IMR-90 (cell line): ENCODE data around the gene MNT. TPM values are rescaled to one million over a fixed set of nuclear protein-coding genes. Genes with fewer than 3 reads are reported as not detected.
A peak's percentile ranks its signal among the peaks of the same experiment; 100 is the strongest.

Experiments used
- ATAC-seq: fragments of 200-7000 bp; cut with Tn5 transposase; 2 replicates; pipeline ENCODE4 v1.9.1; 2020; ENCODE audit warnings: low read depth, mild to moderate bottlenecking, moderate library complexity
- BruUV-seq: library from RNA; stranded (reverse); fragments of 400-500 nt; replicated peaks from 2 replicates; lab custom pipeline; 2021; lab: Mats Ljungman, UMichigan
- CTCF ChIA-PET: fragments of 300-600 bp; formaldehyde crosslinking; extraction: SDS; loops from one replicate; lab custom pipeline; 2021; ENCODE audit warnings: antibody characterized with exemption; lab: Yijun Ruan, JAX
- POLR2A ChIA-PET: fragments of 300-600 bp; sonication (Branson Sonifier 250); formaldehyde crosslinking; loops from one replicate; lab custom pipeline; 2022; ENCODE audit warnings: antibody characterized with exemption; ENCODE audit not compliant: unreplicated experiment; lab: Charles Lee
- DNase-seq: peaks from one replicate; pipeline ENCODE4 v3.0.0; 2013
- H2AFZ ChIP-seq: replicated peaks from 2 replicates; pipeline ENCODE3; 2013; ENCODE audit warnings: low read length, mild to moderate bottlenecking; ENCODE audit not compliant: poor library complexity
- H2AK5ac ChIP-seq: 2 replicates; pipeline ENCODE4 v1.6.1; 2013; ENCODE audit warnings: low read depth, low read length, inconsistent platforms
- H2AK9ac ChIP-seq: replicated peaks from 2 replicates; pipeline ENCODE3; 2013; ENCODE audit warnings: mild to moderate bottlenecking, low read depth, low read length, moderate library complexity; ENCODE audit not compliant: poor library complexity
- H2BK120ac ChIP-seq: 2 replicates; pipeline ENCODE4 v1.6.1; 2013; ENCODE audit warnings: low read depth, low read length, inconsistent platforms
- H2BK15ac ChIP-seq: 3 replicates; pipeline ENCODE4 v1.6.1; 2013; ENCODE audit warnings: low read depth, low read length, inconsistent platforms
- H2BK20ac ChIP-seq: 2 replicates; pipeline ENCODE4 v1.6.1; 2013; ENCODE audit warnings: low read depth, mild to moderate bottlenecking, inconsistent platforms, low read length, moderate library complexity
- H2BK5ac ChIP-seq: 2 replicates; pipeline ENCODE4 v1.6.1; 2013; ENCODE audit warnings: mild to moderate bottlenecking, low read depth, low read length, inconsistent platforms; ENCODE audit not compliant: poor library complexity, severe bottlenecking
- H3K14ac ChIP-seq: replicated peaks from 2 replicates; pipeline ENCODE4 v1.6.1; 2013; ENCODE audit warnings: low read depth, low read length, inconsistent platforms
- H3K18ac ChIP-seq: 2 replicates; pipeline ENCODE4 v1.6.1; 2013; ENCODE audit warnings: low read depth, low read length, control low read depth
- H3K23ac ChIP-seq: 2 replicates; pipeline ENCODE4 v1.6.1; 2013; ENCODE audit warnings: low read depth, low read length, inconsistent platforms
- H3K27ac ChIP-seq: 2 replicates; pipeline ENCODE4 v1.5.1; 2013; ENCODE audit warnings: mild to moderate bottlenecking, control low read depth, low read length; ENCODE audit not compliant: insufficient read depth
- H3K27me3 ChIP-seq: 2 replicates; pipeline ENCODE4 v1.6.1; 2013; ENCODE audit warnings: low read length; ENCODE audit not compliant: control insufficient read depth, insufficient read depth
- H3K36me3 ChIP-seq: 2 replicates; pipeline ENCODE4 v1.6.1; 2013; ENCODE audit warnings: low read length, mixed read lengths; ENCODE audit not compliant: control insufficient read depth, insufficient read depth
- H3K4ac ChIP-seq: 2 replicates; pipeline ENCODE4 v1.6.1; 2013; ENCODE audit warnings: low read depth, low read length, inconsistent platforms
- H3K4me1 ChIP-seq: 2 replicates; pipeline ENCODE4 v1.6.1; 2013; ENCODE audit warnings: low read length, mixed read lengths; ENCODE audit not compliant: control insufficient read depth, insufficient read depth
- H3K4me2 ChIP-seq: 2 replicates; pipeline ENCODE4 v1.6.1; 2013; ENCODE audit warnings: low read depth, mild to moderate bottlenecking, control low read depth, low read length, moderate library complexity
- H3K4me3 ChIP-seq: 2 replicates; pipeline ENCODE4 v1.5.1; 2013; ENCODE audit warnings: low read depth, mild to moderate bottlenecking, control low read depth, low read length, moderate library complexity; ENCODE audit not compliant: insufficient read depth
- H3K56ac ChIP-seq: 2 replicates; pipeline ENCODE4 v1.6.1; 2013; ENCODE audit warnings: low read length, inconsistent platforms; ENCODE audit not compliant: insufficient read depth; ENCODE audit errors: extremely low read depth
- H3K79me1 ChIP-seq, 2 experiments: 2 replicates each; pipeline ENCODE4 v1.6.1; 2013; ENCODE audit warnings: low read length in 2 of 2, inconsistent platforms in 1 of 2, low read depth in 1 of 2
- H3K9ac ChIP-seq: 2 replicates; pipeline ENCODE4 v1.6.1; 2013; ENCODE audit warnings: low read depth, low read length, control low read depth
- H3K9me1 ChIP-seq: 2 replicates; pipeline ENCODE4 v1.6.1; 2013; ENCODE audit warnings: low read length, inconsistent platforms; ENCODE audit not compliant: insufficient read depth
- H3K9me3 ChIP-seq: 2 replicates; pipeline ENCODE4 v1.6.1; 2013; ENCODE audit warnings: low read length; ENCODE audit not compliant: control insufficient read depth, insufficient read depth
- H4K20me1 ChIP-seq: 2 replicates; pipeline ENCODE4 v1.6.1; 2013; ENCODE audit warnings: low read length, inconsistent platforms; ENCODE audit not compliant: insufficient read depth
- H4K5ac ChIP-seq: 2 replicates; pipeline ENCODE4 v1.6.1; 2013; ENCODE audit warnings: mild to moderate bottlenecking, low read depth, low read length, control low read depth
- H4K8ac ChIP-seq, 2 experiments: 2 replicates each; pipeline ENCODE4 v1.6.1; 2013; ENCODE audit warnings: low read depth in 2 of 2, low read length in 2 of 2, control low read depth in 1 of 2, inconsistent platforms in 1 of 2
- H4K91ac ChIP-seq: 2 replicates; pipeline ENCODE4 v1.6.1; 2013; ENCODE audit warnings: low read depth, low read length, inconsistent platforms; ENCODE audit not compliant: insufficient read depth
- CEBPB ChIP-seq: IDR thresholded peaks from 2 replicates; pipeline ENCODE4 v1.6.1; 2012; ENCODE audit warnings: low read depth, low read length, improper control_type of control experiment
- FOS ChIP-seq: fragments of 150-350 bp; IDR thresholded peaks from 2 replicates; pipeline ENCODE4 v1.6.1; 2016; ENCODE audit warnings: low read depth, low read length
- MAFK ChIP-seq: IDR thresholded peaks from 2 replicates; pipeline ENCODE4 v1.6.1; 2012; ENCODE audit warnings: low read depth, low read length, improper control_type of control experiment
- MAZ ChIP-seq: IDR thresholded peaks from 2 replicates; pipeline ENCODE4 v1.6.1; 2012; ENCODE audit warnings: low read depth, mild to moderate bottlenecking, low read length, improper control_type of control experiment, moderate library complexity, borderline replicate concordance
- MXI1 ChIP-seq: IDR thresholded peaks from 2 replicates; pipeline ENCODE4 v1.6.1; 2012; ENCODE audit warnings: low read depth, mild to moderate bottlenecking, low read length, moderate library complexity, borderline replicate concordance
- RCOR1 ChIP-seq: IDR thresholded peaks from 2 replicates; pipeline ENCODE4 v1.6.1; 2012; ENCODE audit warnings: mild to moderate bottlenecking, low read length, improper control_type of control experiment; ENCODE audit not compliant: insufficient replicate concordance
- RFX5 ChIP-seq: IDR thresholded peaks from 2 replicates; pipeline ENCODE4 v1.8.0; 2012; ENCODE audit warnings: low read depth, mild to moderate bottlenecking, low read length, moderate library complexity
- SMC3 ChIP-seq: fragments of 150-350 bp; IDR thresholded peaks from 2 replicates; pipeline ENCODE4 v1.6.1; 2016; ENCODE audit warnings: low read depth, mild to moderate bottlenecking, antibody characterized with exemption, low read length, moderate library complexity
- WGBS, 2 experiments: methylation state at CpG; one replicate each; pipeline versions ENCODE4 v1.1.5 to v1.1.7; 2013; ENCODE audit warnings: missing lambda C conversion rate in 2 of 2; ENCODE audit not compliant: insufficient read length in 1 of 2; ENCODE audit errors: extremely low coverage in 2 of 2; 5-methylcytosine and 5-hydroxymethylcytosine counted together
- dilution Hi-C: fragments of 300-500 bp; cut with HindIII; formaldehyde crosslinking; loops from one replicate; pipeline ENCODE4 v1.14.3; 2018; ENCODE audit warnings: low sequenced_read_pairs; ENCODE audit not compliant: unreplicated experiment
- in situ Hi-C: fragments of 300-500 bp; cut with MboI; formaldehyde crosslinking; loops from 3 replicates; pipeline ENCODE4 v1.14.3; 2019; ENCODE audit warnings: low sequenced_read_pairs, inconsistent platforms, mixed read lengths
- intact Hi-C: fragments of 100-400 bp; cut with micrococcal nuclease; formaldehyde crosslinking; loops from 2 replicates; pipeline ENCODE4 v1.10.0; 2022
- polyA plus RNA-seq, 3 experiments: library from polyadenylated mRNA; depleted of rRNA; stranded (reverse); fragments of >200 nt; gene quantifications; 2 replicates each; pipeline ENCODE4 v1.2.3, GENCODE V29; 2012; ENCODE audit warnings: low replicate concordance in 1 of 3
- total RNA-seq: library from RNA; depleted of rRNA; stranded (reverse); fragments of >200 nt; gene quantifications from 2 replicates; pipeline ENCODE4 v1.2.3, GENCODE V29; 2012

MNT gene
- total and polyA plus RNA-seq, 2 of the 4 experiments (the other 2 are of a cell fraction) = 1.4 to 8.3 TPM

GRCh38 chr17:2398655-2399571 is 1.9 kb downstream of the MNT start (continued):
- TF ChIP-seq FOS = peak; percentile 77
- TF ChIP-seq SMC3 = no peak
- TF ChIP-seq MAZ = peak; percentile 54; the same call in 1 of the 2 replicates

GRCh38 chr17:2398182-2398581 is 2.7 kb downstream of the MNT start:
- no peak overlapping the region; the same call in 1 of the 2 replicates for H4K5ac ChIP-seq
- peak overlapping the region; percentile 88 for H2BK120ac ChIP-seq
- H3K56ac ChIP-seq = no peak overlapping the region
- peak overlapping the region; percentile 53 for H2AFZ ChIP-seq
- peak overlapping the region; percentile 59 for H2AK9ac ChIP-seq
- no peak for ATAC-seq
- H3K18ac ChIP-seq = no peak overlapping the region
- H3K79me1 ChIP-seq = peaks cover 17 to 63% of the 10 kb centered on the region in 2 experiments; a peak in 3 of 4 replicates
- peak overlapping the region; percentile 90; the same call in 1 of the 2 replicates for H3K4me2 ChIP-seq
- H3K4me3 ChIP-seq = no peak overlapping the region
- dilution Hi-C loops = no loop called here
- H3K9me3 ChIP-seq = no peaks in the 10 kb centered on the region
- H2BK15ac ChIP-seq = peak overlapping the region; percentile 100; the same call in 2 of the 3 replicates
- POLR2A ChIA-PET = no interaction called here
- H3K27ac ChIP-seq = peak overlapping the region; percentile 84
- DNase-seq = no peak
- peak overlapping the region; percentile 96 for H3K23ac ChIP-seq
- no peaks in the 10 kb centered on the region for H3K27me3 ChIP-seq
- H3K4ac ChIP-seq = peak overlapping the region; percentile 99
- H3K9ac ChIP-seq = 0 out of 2 replicates have a peak overlapping the region, but pooled peaks have one; percentile 68
- in situ Hi-C loops = no loop called here
- H2BK5ac ChIP-seq = peak overlapping the region; percentile 94
- H4K91ac ChIP-seq = peak overlapping the region; percentile 93
- peak overlapping the region; percentile 100 for H2AK5ac ChIP-seq
- H3K36me3 ChIP-seq = no peaks in the 10 kb centered on the region
- BruUV-seq = no TSS peak
- TF ChIP-seq MAFK = no peak
- no peak for TF ChIP-seq RFX5
- no peak for TF ChIP-seq RCOR1
- no peak for TF ChIP-seq MXI1
- TF ChIP-seq CEBPB = no peak
- H4K8ac ChIP-seq = peak overlapping the region; percentile 95 to 98
- H2BK20ac ChIP-seq = peak overlapping the region; percentile 85; the same call in 1 of the 2 replicates
- CTCF ChIA-PET = interaction anchor here (1.6 kb wide), 1 partner anchor 16 kb away, joined by 3 read pairs; no protein-coding TSS in a partner anchor
- H3K14ac ChIP-seq = peak overlapping the region; percentile 96; the same call in 1 of the 2 replicates
- peaks cover 40% of the 10 kb centered on the region for H3K4me1 ChIP-seq
- intact Hi-C loops = no loop called here
- H4K20me1 ChIP-seq = peaks cover 27% of the 10 kb centered on the region
- WGBS, 2 experiments = 70% methylated on average over 3 of the region's 10 CpGs; no CpG with 5 or more reads in 1 of the 2 experiments
- peaks cover 23% of the 10 kb centered on the region for H3K9me1 ChIP-seq
